HG02571 (cell line): ENCODE results near the gene RIOX2.

Experiments
- ATAC-seq: cut with Tn5 transposase; IDR thresholded peaks from one replicate; pipeline ENCODE4 v1.9.1; 2021; ENCODE audit warnings: mild to moderate bottlenecking, moderate library complexity; ENCODE audit not compliant: unreplicated experiment

Gene RIOX2

DNA sequence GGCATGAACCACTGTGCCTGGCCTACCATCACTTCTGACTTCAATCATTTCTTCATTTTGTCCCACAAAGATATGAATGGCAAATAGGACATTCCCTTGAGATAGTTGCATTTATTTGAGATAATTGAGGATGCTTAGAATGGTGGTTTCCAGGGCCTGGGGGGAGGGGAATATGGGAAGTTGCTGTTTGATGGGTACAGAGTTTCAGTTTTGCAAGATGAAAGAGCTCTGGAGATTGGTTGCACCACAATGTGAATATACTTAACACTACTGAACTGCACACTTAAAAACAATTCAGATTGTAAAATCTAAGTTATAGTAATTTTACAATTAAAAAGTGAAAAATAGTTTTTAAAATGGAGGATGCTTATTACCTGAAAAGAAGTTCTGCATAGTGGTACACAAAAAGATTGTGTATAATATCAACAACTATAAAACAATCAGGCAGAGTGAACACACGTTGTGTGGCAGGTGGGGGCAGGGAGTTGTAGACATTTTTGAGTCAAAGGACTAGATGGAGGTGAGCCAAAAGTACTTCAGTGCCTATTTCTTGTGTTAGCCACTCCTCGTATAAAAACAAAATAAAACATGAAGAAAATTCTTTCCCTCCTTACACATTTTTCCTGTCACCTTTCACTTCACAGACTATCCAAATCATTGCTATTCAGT, 18.5 kb upstream of the RIOX2 start:
- no peak for ATAC-seq

DNA sequence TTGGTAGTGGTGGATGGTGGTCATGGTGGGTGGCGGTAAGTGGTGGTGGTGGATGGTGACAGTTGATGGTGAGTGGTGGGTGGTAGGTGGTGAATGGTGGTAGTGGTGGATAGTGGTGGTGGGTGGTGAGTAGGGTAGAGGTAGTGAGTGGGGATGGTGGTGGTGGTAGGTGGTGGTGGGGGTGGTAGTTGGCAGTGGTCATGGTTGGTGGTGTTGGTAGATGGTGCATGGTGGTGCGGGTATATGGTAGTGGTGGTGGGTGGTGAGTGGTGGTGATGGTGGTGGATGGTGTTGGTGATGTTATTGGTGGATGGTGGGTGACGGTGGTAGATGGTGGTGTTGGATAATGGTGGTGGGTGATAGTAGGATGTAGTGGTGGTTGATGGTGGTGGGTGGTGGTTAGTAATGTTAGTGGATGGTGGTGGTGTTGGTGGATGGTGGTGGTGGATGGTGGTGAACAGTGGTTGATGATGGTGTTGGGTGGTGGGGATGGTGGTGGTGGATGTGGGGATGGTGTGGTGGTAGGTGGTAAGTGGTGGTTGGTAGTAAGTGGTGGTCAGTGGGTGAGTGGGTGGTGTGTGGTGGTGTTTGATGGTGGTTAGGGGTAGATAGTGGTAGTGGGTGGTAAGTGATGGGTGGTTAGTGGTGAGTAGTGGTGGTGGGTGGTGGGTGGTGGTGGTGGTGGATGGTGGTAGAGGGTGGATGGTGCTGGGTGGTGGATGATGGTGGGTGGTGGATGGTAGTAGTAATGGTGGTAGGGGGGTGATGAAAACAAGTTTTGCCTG, 16.7 kb upstream of the RIOX2 start:
- ATAC-seq, result no peak

DNA sequence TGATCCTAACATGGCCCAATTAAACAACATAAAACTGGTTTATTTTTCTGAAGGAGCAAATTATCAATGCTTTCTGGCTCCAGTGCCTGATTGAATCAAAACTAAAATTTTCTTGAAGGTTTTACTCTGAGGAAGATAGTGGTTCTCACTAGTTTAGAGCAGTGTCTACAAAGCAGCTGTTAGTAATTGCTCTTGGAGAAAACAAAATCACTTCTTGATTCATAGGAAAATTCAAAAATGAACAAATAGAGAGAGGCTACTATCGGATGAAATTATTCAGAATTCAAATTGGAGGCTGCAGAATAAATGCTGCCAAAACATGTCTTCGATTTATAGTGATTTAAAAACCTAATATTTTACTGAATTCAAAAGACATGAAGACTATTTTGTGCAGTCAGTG, 15.1 kb upstream of the RIOX2 start:
- no peak for ATAC-seq

DNA sequence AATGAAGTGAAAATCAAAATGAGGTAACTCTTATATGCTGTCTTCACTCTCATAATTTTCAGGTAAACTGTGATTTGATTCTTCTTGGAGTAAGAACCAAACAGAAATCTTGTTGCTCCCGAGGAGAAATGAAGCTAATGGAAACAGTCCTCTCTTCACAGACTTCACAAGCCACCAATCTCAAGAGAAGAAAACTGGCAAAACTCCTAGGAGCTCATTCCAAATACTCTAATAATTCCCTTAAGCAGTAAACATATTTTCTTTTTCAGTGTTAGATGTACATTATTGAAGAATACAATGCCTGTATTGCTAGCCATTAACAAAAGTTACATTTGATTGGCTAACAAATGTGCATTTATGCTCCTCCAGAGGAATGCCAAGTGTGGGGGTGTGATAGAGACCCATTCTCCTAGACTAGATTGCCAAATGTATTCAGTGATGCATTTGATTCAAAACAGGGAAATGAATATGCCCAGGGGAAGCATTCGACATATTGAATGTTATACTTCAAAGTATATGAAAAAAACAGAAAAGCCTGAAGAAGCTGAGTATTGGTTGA, 11.8 kb upstream of the RIOX2 start:
- no peak for ATAC-seq

DNA sequence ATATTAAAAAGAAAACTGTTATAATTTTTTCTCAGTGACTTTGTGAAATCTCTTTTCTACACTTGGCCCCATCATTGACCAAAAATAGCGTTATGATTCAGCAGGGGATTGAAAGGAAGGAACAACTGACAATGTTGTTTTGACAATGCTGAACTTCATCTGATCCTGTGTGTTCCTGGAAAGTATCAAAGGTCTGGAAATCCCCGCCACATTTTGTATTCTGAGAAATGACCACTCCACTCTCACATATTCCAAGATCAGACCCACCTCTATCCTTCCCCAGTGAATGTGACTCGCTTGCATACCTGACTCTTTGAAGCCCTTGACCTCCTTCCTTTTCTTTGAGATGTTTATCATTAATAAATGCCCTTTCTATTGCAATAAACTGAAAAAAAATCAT, 9.7 kb upstream of the RIOX2 start:
- ATAC-seq, result peak; percentile 63

DNA sequence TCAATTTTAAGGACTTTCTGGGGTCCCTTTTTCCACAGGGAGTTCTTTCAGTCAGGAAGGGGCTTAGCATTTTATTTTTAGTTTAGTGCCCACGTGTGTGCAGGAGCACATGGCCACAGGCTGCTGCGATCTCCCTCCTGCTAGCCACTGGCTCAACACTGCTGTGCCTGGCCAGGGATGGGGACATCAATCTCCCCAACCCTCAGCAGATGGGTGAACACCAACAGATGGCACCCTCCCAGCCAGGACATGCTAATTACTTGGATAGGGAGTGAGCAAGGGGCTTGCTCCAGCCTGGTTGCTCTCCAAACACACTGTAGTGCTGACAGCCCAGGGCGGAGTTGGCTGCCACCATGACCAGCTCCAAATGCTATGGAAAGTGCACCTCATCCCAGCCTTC, 7.4 kb upstream of the RIOX2 start:
- ATAC-seq, result no peak

DNA sequence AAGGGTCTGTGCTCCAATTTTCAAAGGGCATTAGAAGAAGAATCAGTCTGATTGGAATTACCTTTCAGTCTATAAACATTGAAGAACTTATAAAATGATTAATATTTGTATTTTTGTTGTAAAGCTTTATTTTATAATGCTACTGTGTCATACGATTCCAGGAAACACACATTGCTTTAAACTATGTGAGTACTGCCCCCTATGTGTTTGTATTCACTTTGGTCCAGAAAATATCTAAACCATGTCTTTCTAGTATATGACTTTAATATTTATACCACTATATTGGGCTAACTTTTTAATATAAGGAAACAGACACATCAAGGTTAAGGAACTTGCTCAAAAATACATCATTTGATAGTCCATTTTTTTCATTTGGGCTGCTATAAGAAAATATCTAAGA, 3.2 kb upstream of the RIOX2 start:
- ATAC-seq, result no peak

DNA sequence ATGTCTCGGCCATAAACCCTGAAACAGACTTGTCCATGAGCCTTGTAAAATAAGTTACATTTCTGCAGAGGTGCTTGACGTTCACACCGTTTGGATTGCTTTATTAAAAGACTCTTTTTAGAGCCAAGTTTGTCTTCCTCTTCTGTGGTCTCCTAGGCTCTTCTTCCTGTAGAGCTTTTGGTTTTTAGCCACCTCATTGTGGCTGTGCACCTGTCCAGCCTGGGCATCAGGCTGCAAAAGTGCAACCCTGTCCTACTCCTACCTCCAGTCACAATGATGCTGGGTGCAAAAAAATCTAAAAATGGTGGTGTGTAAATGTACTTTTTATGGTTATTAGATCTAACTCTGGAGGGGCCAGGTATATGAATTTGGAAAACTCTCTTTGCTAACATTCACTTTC, 2.8 kb upstream of the RIOX2 start:
- no peak for ATAC-seq

DNA sequence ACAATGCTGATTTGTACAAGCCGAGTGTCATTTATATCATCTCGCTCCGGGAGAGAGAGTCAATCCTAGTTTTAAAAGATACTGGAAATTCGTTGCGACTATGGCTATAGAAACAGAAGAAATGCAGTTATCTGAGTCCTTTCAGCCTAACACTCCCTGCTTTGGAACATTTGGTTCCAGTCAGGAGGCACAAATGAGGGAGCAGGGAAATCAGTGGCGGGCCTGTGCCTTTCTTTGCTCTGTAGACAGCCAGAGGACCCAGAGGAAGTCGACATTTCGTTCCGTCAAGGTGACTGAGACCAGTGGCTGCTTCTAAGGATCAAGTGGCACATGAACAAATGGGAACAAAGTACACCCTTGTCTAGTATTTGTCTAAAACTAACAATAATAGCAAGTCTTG, 745 bp upstream of the RIOX2 start:
- ATAC-seq, result no peak

DNA sequence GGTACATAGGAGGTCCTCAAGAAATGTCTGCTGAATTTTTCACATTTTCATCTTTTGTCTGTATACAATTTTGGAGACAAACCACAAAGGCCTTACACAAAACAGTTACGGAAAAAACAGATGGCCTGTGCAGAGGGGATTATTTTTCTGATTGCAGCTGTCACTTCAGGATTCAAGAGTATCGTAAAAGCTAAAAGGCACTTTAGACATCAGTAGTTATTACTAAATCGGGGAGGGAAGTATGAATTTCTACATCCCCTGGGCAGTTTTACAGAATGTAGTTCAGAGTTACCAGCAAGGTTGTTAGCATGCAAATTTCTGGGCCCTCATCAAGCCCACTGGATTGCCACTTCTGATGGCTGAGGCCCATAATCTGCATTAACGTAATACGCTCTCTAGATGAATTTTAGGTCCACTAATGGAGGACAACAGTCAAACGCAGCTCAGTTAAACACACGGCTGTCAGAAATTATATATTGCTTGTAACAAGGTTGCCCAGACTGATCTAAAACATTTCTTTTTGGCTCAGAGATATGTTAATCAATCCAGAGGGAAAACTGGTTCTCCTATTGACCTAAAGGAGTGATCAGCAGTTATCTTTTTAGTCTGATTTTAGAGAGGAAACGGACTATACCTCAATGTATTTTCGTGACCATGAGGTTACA, 1.1 kb downstream of the RIOX2 start:
- ATAC-seq, result no peak

DNA sequence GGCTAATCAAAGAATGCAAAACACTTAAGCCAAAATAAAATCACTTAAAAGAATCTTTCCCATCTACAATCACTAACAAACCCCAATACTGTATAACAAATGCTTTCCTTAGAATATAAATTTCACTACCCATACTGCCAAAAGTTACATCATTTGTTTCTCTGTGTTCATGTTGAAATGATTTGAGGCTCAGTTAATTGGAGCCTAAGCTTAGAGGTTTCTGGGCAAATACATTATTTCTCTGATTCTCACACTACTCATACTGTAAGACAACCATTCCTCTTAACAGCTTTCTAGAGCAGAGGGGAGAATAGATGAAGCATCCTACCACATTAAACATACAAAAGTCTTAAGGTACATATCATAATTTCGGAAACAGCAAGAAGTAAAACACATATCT, 2.1 kb downstream of the RIOX2 start:
- no peak for ATAC-seq

DNA sequence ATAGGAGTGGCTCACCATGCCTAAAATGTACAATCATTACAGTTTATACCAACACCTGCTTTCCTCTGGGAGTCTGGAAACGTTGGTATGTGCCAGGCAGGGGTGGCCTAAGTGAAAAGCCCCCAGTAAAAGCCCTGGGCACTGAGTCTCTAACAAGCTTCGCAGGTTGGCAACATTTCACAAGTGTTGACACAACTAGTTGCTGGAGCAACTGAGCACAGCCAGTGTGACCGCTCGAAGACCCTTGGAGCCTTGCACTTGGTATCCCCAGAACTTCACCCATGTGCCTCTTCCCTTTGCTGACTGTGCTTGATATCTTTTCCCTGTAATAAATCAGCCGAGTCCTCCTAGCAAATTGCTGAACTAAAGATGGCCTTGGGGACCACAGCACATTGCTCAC, 2.7 kb downstream of the RIOX2 start:
- no peak for ATAC-seq

DNA sequence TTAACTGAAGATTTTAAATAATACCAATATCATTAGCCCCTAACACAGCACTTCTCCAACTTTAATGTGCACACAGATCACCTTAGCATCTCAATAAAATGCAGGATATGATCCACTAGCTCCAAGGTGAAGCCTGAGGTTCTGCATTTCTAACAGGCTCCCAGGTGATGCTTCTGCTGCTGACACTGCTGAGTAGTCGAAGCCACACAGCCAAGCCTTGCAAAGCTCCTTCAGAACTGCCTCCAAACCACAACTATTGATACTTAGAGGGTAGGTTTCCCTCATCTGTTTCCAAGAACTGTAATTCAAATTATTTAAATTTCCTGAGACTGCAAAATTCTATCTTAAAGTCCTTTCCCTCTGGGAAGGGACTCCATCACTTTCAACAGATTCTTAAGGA, 3.9 kb downstream of the RIOX2 start:
- ATAC-seq, result no peak

DNA sequence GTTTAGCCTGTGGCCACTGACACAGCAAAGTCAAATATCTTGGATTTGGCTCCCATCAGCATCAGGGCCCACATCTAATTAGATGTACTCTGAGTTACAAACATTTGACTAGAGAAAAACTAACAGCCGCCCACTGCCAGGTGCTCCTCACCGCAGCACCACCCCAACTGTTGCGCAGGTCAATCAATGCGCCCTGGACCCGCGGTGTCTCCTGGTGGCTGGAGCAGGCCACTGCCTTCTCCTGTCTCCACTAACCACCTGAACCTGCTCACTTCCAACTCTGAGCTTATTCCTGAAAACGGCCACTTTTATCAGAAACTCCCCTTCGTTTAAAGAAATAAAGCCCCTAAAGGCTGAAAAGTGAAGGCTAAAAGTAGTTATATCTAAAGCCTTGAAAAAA, 4.3 kb downstream of the RIOX2 start:
- no peak for ATAC-seq

DNA sequence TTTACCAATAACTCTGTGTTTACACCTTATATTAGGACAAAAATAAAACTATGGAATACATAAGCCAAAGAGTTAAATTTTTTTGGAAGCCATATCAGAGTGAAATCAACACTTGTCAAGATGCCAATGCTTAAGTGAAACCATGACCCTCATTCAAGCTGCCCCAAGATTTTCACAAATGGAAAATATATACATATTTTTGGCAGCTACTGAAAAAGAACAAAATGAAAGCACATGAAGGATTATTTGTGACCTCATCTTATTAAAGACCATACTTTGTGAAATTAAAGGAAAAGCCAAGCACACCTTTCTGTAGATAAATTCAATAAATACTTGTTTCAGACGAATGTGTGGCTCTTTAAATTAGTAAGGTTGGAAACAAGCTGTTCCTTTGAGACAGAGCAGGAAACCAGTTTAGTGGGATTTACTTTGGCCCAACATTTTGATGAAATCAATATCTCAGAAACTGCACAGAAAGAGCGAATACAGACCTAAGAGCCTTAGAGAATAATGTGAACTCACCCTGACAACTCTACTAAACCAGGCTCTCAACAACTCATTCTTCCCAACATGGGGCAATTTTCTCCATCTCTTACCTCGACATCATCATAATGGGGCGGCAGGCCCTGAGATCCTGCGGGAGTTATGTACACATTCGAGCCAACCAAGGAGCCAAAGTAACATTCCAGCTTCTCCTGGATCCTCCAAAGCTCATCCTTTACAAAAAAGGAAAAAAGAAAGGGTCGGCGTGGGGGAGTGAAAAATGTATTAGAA, 11.1 kb downstream of the RIOX2 start:
- ATAC-seq, result no peak

DNA sequence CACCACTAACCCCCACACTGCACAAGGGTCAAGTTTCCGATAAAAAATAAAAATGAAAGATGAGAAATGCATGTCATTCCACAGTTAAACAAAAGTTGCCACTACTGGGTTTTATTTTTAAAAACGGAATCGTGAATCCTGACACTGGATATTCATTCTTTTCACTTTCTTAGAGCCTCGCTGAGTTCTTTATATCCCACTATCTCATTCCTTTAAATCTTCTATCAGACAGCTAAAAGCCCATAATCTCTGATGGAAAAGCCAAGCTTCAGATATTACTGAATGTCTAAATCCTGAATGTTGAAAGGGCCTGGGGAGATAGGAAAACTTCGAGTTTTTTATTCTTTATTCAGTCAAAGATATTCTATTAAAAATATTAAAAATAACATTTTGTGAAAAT, 11.7 kb downstream of the RIOX2 start:
- no peak for ATAC-seq

DNA sequence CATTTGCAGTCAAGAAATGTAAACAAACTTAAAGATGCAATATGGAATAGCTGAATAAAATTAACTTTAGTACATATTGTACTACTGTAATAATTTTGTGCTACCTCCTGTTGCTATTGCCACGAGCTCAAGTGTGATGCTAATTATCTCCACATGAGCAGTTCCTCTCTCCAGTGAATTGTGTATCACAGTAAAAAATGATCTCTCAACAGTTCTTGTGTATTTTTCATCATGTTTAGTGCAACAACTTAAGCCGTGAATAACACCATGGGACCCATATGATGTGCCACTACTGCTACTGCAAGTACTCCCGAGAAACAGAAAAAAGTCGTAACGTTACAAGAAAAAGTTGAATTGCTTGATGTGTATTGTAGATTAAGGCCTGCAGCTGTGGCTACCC, 12.4 kb downstream of the RIOX2 start:
- ATAC-seq, result no peak

DNA sequence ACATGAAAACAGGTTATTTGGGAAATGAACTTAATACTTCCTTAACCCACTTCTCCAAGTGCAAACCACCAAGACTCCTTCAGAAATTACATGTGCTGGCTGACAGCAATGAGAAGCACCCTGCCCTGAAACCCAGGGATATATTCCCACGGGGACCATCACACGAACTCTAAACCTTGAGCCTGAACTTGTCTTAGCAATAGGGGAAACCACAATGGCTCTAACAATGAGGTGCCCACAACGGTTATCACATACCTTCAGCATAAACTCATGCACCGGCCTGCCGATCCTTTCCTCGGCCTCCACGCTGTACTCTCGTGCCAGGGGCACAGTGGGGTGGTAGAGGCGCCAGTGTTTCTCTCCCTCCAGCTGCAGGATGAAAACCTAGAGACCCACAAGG, 13.4 kb downstream of the RIOX2 start:
- no peak for ATAC-seq

DNA sequence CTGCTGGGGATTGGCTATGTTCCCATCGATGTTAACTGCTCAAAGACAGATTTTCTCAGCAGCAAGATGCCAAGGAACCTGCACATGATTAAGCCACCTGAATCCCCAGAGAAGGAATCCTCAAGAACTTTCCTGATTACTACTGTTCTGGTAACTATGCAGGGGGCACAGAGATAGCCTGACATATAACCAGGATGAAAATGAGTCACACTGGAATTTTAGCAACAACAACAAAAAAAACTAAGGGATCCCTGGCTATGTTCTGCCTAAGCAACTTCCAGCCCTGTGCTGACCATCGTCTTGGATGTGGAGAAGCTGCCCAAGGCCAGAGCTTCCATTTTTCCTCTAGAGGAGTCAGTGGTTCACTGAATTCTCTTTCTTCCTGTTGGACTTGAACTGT, 13.8 kb downstream of the RIOX2 start:
- no peak for ATAC-seq

DNA sequence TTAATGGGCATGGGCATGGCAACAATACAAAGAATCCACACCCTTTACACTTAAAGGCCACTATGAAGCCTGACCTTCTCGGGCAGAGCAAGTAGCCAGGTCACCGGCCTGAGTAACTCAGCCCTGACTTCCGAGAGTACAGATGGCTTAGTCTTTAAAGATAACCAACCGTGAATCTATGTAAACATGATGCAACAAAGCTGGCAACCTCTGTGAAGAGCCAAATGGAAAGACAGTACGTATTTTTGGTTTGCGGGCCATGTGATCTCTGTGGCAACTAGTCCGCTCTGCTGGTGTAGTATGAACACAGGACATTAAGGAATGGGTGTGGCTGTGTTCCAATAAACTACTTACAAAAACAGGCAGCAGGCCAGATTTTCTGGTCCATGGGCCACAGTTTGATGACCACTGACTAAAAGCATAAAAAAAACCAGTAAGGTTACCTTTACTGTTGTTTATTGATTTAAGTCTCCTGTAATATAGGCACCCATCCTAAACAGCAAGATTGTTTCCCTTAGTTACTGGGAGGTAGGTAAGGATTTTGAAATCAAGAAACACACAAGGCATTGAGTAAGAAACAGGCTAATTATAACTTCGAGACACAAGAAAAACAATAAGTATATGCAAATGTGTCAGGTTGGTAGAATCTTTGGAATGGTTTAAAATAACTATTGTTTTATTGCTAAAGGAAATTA, 14.5 kb downstream of the RIOX2 start:
- ATAC-seq, result no peak

DNA sequence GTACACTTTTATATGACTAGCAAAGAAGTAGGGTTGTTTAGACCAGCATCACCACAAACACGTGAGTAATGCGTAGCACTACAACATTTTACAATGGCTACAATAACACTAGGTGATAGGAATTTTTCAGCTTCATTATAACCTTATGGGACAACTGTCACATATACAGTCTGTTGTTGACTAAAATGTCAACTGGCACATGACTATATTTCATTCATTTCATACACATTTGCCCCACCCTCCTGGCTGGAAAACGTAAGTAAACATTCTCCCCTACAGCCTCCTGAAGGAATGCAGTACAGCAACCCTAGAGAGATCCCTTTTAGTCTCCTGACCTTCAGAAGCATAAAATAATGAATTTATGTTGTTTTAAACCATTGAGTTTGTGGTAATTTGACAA, 16.2 kb downstream of the RIOX2 start:
- no peak for ATAC-seq
